IMR-90 (cell line): ENCODE measurements around the gene HOTAIR. TPM values are rescaled to one million over a fixed set of nuclear protein-coding genes. Genes with fewer than 3 reads are reported as not detected.

Experiments used
- ATAC-seq: fragments of 200-7000 bp; cut with Tn5 transposase; 2 replicates; pipeline ENCODE4 v1.9.1; 2020; ENCODE audit warnings: low read depth, mild to moderate bottlenecking, moderate library complexity
- BruUV-seq: library from RNA; stranded (reverse); fragments of 400-500 nt; replicated peaks from 2 replicates; lab custom pipeline; 2021; lab: Mats Ljungman, UMichigan
- CTCF ChIA-PET: fragments of 300-600 bp; formaldehyde crosslinking; extraction: SDS; loops from one replicate; lab custom pipeline; 2021; ENCODE audit warnings: antibody characterized with exemption; lab: Yijun Ruan, JAX
- POLR2A ChIA-PET: fragments of 300-600 bp; sonication (Branson Sonifier 250); formaldehyde crosslinking; loops from one replicate; lab custom pipeline; 2022; ENCODE audit warnings: antibody characterized with exemption; ENCODE audit not compliant: unreplicated experiment; lab: Charles Lee
- DNase-seq: peaks from one replicate; pipeline ENCODE4 v3.0.0; 2013
- H2AFZ ChIP-seq: replicated peaks from 2 replicates; pipeline ENCODE3; 2013; ENCODE audit warnings: low read length, mild to moderate bottlenecking; ENCODE audit not compliant: poor library complexity
- H2AK5ac ChIP-seq: 2 replicates; pipeline ENCODE4 v1.6.1; 2013; ENCODE audit warnings: low read depth, low read length, inconsistent platforms
- H2AK9ac ChIP-seq: replicated peaks from 2 replicates; pipeline ENCODE3; 2013; ENCODE audit warnings: mild to moderate bottlenecking, low read depth, low read length, moderate library complexity; ENCODE audit not compliant: poor library complexity
- H2BK120ac ChIP-seq: 2 replicates; pipeline ENCODE4 v1.6.1; 2013; ENCODE audit warnings: low read depth, low read length, inconsistent platforms
- H2BK15ac ChIP-seq: 3 replicates; pipeline ENCODE4 v1.6.1; 2013; ENCODE audit warnings: low read depth, low read length, inconsistent platforms
- H2BK20ac ChIP-seq: 2 replicates; pipeline ENCODE4 v1.6.1; 2013; ENCODE audit warnings: low read depth, mild to moderate bottlenecking, inconsistent platforms, low read length, moderate library complexity
- H2BK5ac ChIP-seq: 2 replicates; pipeline ENCODE4 v1.6.1; 2013; ENCODE audit warnings: mild to moderate bottlenecking, low read depth, low read length, inconsistent platforms; ENCODE audit not compliant: poor library complexity, severe bottlenecking
- H3K14ac ChIP-seq: replicated peaks from 2 replicates; pipeline ENCODE4 v1.6.1; 2013; ENCODE audit warnings: low read depth, low read length, inconsistent platforms
- H3K18ac ChIP-seq: 2 replicates; pipeline ENCODE4 v1.6.1; 2013; ENCODE audit warnings: low read depth, low read length, control low read depth
- H3K23ac ChIP-seq: 2 replicates; pipeline ENCODE4 v1.6.1; 2013; ENCODE audit warnings: low read depth, low read length, inconsistent platforms
- H3K27ac ChIP-seq: 2 replicates; pipeline ENCODE4 v1.5.1; 2013; ENCODE audit warnings: mild to moderate bottlenecking, control low read depth, low read length; ENCODE audit not compliant: insufficient read depth
- H3K27me3 ChIP-seq: 2 replicates; pipeline ENCODE4 v1.6.1; 2013; ENCODE audit warnings: low read length; ENCODE audit not compliant: control insufficient read depth, insufficient read depth
- H3K36me3 ChIP-seq: 2 replicates; pipeline ENCODE4 v1.6.1; 2013; ENCODE audit warnings: low read length, mixed read lengths; ENCODE audit not compliant: control insufficient read depth, insufficient read depth
- H3K4ac ChIP-seq: 2 replicates; pipeline ENCODE4 v1.6.1; 2013; ENCODE audit warnings: low read depth, low read length, inconsistent platforms
- H3K4me1 ChIP-seq: 2 replicates; pipeline ENCODE4 v1.6.1; 2013; ENCODE audit warnings: low read length, mixed read lengths; ENCODE audit not compliant: control insufficient read depth, insufficient read depth
- H3K4me2 ChIP-seq: 2 replicates; pipeline ENCODE4 v1.6.1; 2013; ENCODE audit warnings: low read depth, mild to moderate bottlenecking, control low read depth, low read length, moderate library complexity
- H3K4me3 ChIP-seq: 2 replicates; pipeline ENCODE4 v1.5.1; 2013; ENCODE audit warnings: low read depth, mild to moderate bottlenecking, control low read depth, low read length, moderate library complexity; ENCODE audit not compliant: insufficient read depth
- H3K56ac ChIP-seq: 2 replicates; pipeline ENCODE4 v1.6.1; 2013; ENCODE audit warnings: low read length, inconsistent platforms; ENCODE audit not compliant: insufficient read depth; ENCODE audit errors: extremely low read depth
- H3K79me1 ChIP-seq, 2 experiments: 2 replicates each; pipeline ENCODE4 v1.6.1; 2013; ENCODE audit warnings: low read length in 2 of 2, inconsistent platforms in 1 of 2, low read depth in 1 of 2
- H3K9ac ChIP-seq: 2 replicates; pipeline ENCODE4 v1.6.1; 2013; ENCODE audit warnings: low read depth, low read length, control low read depth
- H3K9me1 ChIP-seq: 2 replicates; pipeline ENCODE4 v1.6.1; 2013; ENCODE audit warnings: low read length, inconsistent platforms; ENCODE audit not compliant: insufficient read depth
- H3K9me3 ChIP-seq: 2 replicates; pipeline ENCODE4 v1.6.1; 2013; ENCODE audit warnings: low read length; ENCODE audit not compliant: control insufficient read depth, insufficient read depth
- H4K20me1 ChIP-seq: 2 replicates; pipeline ENCODE4 v1.6.1; 2013; ENCODE audit warnings: low read length, inconsistent platforms; ENCODE audit not compliant: insufficient read depth
- H4K5ac ChIP-seq: 2 replicates; pipeline ENCODE4 v1.6.1; 2013; ENCODE audit warnings: mild to moderate bottlenecking, low read depth, low read length, control low read depth
- H4K8ac ChIP-seq, 2 experiments: 2 replicates each; pipeline ENCODE4 v1.6.1; 2013; ENCODE audit warnings: low read depth in 2 of 2, low read length in 2 of 2, control low read depth in 1 of 2, inconsistent platforms in 1 of 2
- H4K91ac ChIP-seq: 2 replicates; pipeline ENCODE4 v1.6.1; 2013; ENCODE audit warnings: low read depth, low read length, inconsistent platforms; ENCODE audit not compliant: insufficient read depth
- BHLHE40 ChIP-seq: fragments of 150-350 bp; IDR thresholded peaks from 2 replicates; pipeline ENCODE4 v1.6.1; 2016; ENCODE audit warnings: mild to moderate bottlenecking, low read depth, low read length
- CHD1 ChIP-seq: IDR thresholded peaks from 2 replicates; pipeline ENCODE4 v1.6.1; 2012; ENCODE audit warnings: low read depth, low read length, improper control_type of control experiment
- MAZ ChIP-seq: IDR thresholded peaks from 2 replicates; pipeline ENCODE4 v1.6.1; 2012; ENCODE audit warnings: low read depth, mild to moderate bottlenecking, low read length, improper control_type of control experiment, moderate library complexity, borderline replicate concordance
- MXI1 ChIP-seq: IDR thresholded peaks from 2 replicates; pipeline ENCODE4 v1.6.1; 2012; ENCODE audit warnings: low read depth, mild to moderate bottlenecking, low read length, moderate library complexity, borderline replicate concordance
- NFE2L2 ChIP-seq: fragments of 150-350 bp; IDR thresholded peaks from 2 replicates; pipeline ENCODE4 v1.6.1; 2016; ENCODE audit warnings: low read depth, mild to moderate bottlenecking, low read length
- POLR2A ChIP-seq: IDR thresholded peaks from 2 replicates; pipeline ENCODE4 v1.6.1; 2012; ENCODE audit warnings: mild to moderate bottlenecking, low read depth, low read length
- RAD21 ChIP-seq: IDR thresholded peaks from 2 replicates; pipeline ENCODE4 v1.6.1; 2012; ENCODE audit warnings: low read length, improper control_type of control experiment
- RCOR1 ChIP-seq: IDR thresholded peaks from 2 replicates; pipeline ENCODE4 v1.6.1; 2012; ENCODE audit warnings: mild to moderate bottlenecking, low read length, improper control_type of control experiment; ENCODE audit not compliant: insufficient replicate concordance
- WGBS, 2 experiments: methylation state at CpG; one replicate each; pipeline versions ENCODE4 v1.1.5 to v1.1.7; 2013; ENCODE audit warnings: missing lambda C conversion rate in 2 of 2; ENCODE audit not compliant: insufficient read length in 1 of 2; ENCODE audit errors: extremely low coverage in 2 of 2; 5-methylcytosine and 5-hydroxymethylcytosine counted together
- dilution Hi-C: fragments of 300-500 bp; cut with HindIII; formaldehyde crosslinking; loops from one replicate; pipeline ENCODE4 v1.14.3; 2018; ENCODE audit warnings: low sequenced_read_pairs; ENCODE audit not compliant: unreplicated experiment
- in situ Hi-C: fragments of 300-500 bp; cut with MboI; formaldehyde crosslinking; loops from 3 replicates; pipeline ENCODE4 v1.14.3; 2019; ENCODE audit warnings: low sequenced_read_pairs, inconsistent platforms, mixed read lengths
- intact Hi-C: fragments of 100-400 bp; cut with micrococcal nuclease; formaldehyde crosslinking; loops from 2 replicates; pipeline ENCODE4 v1.10.0; 2022
- polyA plus RNA-seq, 3 experiments: library from polyadenylated mRNA; depleted of rRNA; stranded (reverse); fragments of >200 nt; gene quantifications; 2 replicates each; pipeline ENCODE4 v1.2.3, GENCODE V29; 2012; ENCODE audit warnings: low replicate concordance in 1 of 3
- total RNA-seq: library from RNA; depleted of rRNA; stranded (reverse); fragments of >200 nt; gene quantifications from 2 replicates; pipeline ENCODE4 v1.2.3, GENCODE V29; 2012
- TF ChIP-seq, protein P1 (sequence below): fragments of 150-350 bp; IDR thresholded peaks from 2 replicates; pipeline ENCODE4 v1.6.1; 2016; ENCODE audit warnings: low read depth, mild to moderate bottlenecking, low read length, moderate library complexity, borderline replicate concordance
- TF ChIP-seq, protein P2 (sequence below): fragments of 150-350 bp; IDR thresholded peaks from 2 replicates; pipeline ENCODE4 v1.6.1; 2017; ENCODE audit warnings: mild to moderate bottlenecking, antibody characterized with exemption, low read length, low read depth

Gene HOTAIR
- total and polyA plus RNA-seq, 2 of the 4 experiments (the other 2 are of a cell fraction) = not detected

DNA sequence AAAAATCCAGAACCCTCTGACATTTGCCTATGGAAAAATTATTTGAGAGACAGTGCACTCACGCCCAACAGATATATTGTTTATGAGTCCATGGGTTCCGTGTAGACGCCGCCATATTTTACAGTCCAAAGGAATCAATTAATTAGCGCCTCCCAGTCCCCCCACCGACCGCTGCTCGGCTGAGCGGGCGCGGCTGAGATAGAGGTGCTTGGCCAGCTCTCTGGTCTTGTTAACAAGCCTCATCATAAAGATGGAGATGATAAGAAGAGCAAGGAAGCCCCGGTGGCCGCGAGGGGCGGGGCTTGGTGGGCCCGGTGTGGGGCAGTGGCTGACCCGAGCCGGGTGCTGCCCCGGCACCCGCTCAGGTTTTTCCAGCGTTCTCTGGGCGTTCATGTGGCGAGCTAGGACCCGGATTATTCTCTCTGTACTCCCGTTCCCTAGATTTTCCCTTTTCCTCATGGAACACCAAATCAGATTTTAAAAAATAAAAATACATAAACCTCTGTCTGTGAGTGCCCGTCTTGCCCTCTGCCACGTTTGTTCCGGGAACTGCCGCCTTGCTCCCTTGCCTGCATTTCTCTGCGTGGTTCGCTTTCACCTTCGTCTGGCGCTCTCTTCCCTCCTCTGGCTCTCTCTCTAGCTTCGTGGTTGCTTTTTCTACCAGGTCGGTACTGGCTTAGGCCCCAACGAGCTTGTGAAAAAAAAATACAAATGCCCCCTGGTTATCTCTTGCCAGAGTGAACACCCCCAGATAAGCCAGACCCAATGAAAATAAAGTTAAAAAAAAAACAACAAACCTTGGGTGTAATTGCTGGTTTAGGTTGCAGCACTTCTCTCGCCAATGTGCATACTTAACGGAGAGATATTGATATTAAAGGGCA is 11.1 kb downstream of the HOTAIR start:
- Histone ChIP-seq H2BK120ac (no peak overlapping the region), H3K27ac (no peak overlapping the region), H3K56ac (no peak overlapping the region), H4K91ac (no peak overlapping the region), H4K5ac (no peak overlapping the region), H3K4me2 (no peak overlapping the region), H3K4me1 (no peaks in the 10 kb centered on the region), H3K36me3 (no peaks in the 10 kb centered on the region), H3K27me3 (peaks cover 93% of the 10 kb centered on the region), H4K20me1 (no peaks in the 10 kb centered on the region), H2BK20ac (no peak overlapping the region), H3K18ac (no peak overlapping the region), H3K14ac (no peak overlapping the region), H3K9ac (no peak overlapping the region), H2AFZ (no peak overlapping the region), H3K23ac (no peak overlapping the region), H2BK5ac (no peak overlapping the region), H3K79me1 (no peaks in the 10 kb centered on the region), H3K4ac (no peak overlapping the region), H2AK5ac (no peak overlapping the region), H4K8ac (no peak overlapping the region), H3K9me3 (peaks cover 7% of the 10 kb centered on the region), H2AK9ac (no peak overlapping the region), H3K4me3 (no peak overlapping the region), H3K9me1 (no peaks in the 10 kb centered on the region), H2BK15ac (no peak overlapping the region)
- dilution Hi-C loops = no loop called here
- no peak for ATAC-seq
- TF ChIP-seq RCOR1 (no peak), MAZ (no peak), POLR2A (no peak), BHLHE40 (no peak), RAD21 (no peak), CHD1 (no peak), NFE2L2 (no peak), MXI1 (no peak)
- TF ChIP-seq, protein P1, sequence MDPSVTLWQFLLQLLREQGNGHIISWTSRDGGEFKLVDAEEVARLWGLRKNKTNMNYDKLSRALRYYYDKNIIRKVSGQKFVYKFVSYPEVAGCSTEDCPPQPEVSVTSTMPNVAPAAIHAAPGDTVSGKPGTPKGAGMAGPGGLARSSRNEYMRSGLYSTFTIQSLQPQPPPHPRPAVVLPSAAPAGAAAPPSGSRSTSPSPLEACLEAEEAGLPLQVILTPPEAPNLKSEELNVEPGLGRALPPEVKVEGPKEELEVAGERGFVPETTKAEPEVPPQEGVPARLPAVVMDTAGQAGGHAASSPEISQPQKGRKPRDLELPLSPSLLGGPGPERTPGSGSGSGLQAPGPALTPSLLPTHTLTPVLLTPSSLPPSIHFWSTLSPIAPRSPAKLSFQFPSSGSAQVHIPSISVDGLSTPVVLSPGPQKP = no peak
- TF ChIP-seq, protein P2, sequence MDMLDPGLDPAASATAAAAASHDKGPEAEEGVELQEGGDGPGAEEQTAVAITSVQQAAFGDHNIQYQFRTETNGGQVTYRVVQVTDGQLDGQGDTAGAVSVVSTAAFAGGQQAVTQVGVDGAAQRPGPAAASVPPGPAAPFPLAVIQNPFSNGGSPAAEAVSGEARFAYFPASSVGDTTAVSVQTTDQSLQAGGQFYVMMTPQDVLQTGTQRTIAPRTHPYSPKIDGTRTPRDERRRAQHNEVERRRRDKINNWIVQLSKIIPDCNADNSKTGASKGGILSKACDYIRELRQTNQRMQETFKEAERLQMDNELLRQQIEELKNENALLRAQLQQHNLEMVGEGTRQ = no peak
- intact Hi-C loops = no loop called here
- in situ Hi-C loops = no loop called here
- no peak for DNase-seq
- WGBS, 2 experiments = 8% methylated on average over 16 of the region's 38 CpGs; no CpG with 5 or more reads in 1 of the 2 experiments
- no TSS peak for BruUV-seq
- ChIA-PET POLR2A (no interaction called here), CTCF (no interaction called here)
